GM21737 (cell line): ENCODE data around the gene ZNF277.
"Not testable (repeated sequence)": the region's sequence is repeated elsewhere in the genome, so short reads cannot be mapped to it uniquely, and the experiment has no call there.

Experiments
- ATAC-seq: cut with Tn5 transposase; IDR thresholded peaks from one replicate; pipeline ENCODE4 v1.9.1; 2021; ENCODE audit warnings: mild to moderate bottlenecking, moderate library complexity; ENCODE audit not compliant: unreplicated experiment

ZNF277 gene

DNA sequence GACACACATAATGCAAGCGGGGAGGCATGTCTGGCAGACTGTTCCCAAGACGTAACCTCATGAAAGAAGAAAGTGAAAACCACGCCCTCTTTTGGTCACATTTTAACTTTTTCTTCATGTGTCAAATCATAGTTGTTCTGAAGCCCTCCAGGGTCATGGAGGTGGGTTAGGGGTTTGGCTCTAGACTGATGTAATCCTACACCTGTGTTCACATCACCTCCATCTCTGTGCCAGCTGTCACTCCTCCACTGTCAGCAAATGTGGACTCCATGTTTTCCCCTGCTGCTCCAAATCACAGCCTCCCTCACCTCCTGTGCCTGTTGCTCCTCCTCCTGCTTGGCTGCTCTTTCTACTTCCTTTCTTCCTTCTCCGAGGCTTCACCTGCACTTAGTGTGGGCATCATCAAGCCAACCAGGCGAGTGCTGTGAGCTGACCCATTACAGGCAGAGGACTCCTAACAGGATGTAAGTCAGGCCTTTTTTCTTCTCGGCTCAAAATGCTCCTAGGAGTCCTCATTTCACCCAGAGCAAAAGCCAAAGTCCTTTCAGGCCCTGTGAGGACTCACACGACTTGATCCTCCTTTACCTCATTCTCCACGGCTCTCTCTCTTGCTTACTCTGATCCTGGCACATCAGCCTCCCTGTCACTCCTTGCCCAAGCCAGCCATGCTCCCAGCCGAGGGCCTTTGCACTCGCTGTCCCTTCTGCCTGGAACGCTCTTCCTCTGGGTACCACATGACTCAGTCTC lies 177.3 kb downstream of the ZNF277 start:
- ATAC-seq: no peak

- ATAC-seq: no peak
Observed at GRCh38 chr7:112385516-112385915, 179.0 kb downstream of the ZNF277 start.

DNA sequence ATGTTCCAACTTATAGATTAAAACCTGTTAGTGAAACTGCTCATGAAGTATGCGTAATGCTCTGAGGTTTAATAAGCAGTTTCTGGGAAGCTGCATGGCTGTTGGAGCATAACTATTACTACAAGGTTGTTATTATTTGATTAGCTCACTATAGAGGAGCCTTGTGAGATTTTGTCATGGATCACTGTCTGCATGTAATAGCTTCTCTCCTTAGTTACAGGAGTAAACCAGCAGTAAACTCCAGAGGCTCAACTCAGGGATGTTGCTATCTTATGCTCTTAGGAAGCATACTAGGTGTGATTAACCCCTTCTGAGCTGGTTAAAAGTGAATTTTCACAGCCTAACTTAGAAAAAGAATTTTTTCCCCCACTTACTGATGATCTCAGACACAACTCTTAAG lies 180.1 kb downstream of the ZNF277 start:
- no peak for ATAC-seq

- no peak for ATAC-seq
Observed at GRCh38 chr7:112390167-112390566, 183.7 kb downstream of the ZNF277 start.

DNA sequence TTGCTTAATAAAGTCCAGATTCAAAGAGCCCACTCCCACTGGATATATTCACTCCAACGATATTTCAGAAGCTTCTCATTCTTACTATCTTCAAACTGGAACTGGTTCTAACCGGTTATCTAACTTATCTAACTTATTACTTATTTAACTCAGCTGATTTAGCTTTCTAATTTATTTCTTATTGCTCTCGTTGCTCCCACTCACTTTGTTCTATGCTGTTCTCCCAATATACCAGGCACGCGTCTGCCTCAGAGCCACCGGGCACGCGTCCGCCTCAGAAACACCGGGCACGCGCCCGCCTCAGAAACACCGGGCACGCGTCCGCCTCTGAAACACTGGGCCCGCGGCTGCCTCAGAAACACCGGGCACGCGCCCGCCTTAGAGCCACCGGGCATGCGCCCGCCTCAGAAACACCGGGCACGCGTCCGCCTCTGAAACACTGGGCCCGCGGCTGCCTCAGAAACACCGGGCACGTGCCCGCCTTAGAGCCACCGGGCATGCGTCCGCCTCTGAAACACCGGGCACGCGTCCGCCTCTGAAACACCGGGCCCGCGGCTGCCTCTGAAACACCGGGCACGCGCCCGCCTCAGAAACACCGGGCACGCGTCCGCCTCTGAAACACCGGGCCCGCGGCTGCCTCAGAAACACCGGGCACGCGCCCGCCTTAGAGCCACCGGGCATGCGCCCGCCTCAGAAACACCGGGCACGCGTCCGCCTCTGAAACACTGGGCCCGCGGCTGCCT lies 184.8 kb downstream of the ZNF277 start:
- ATAC-seq: not testable (repeated sequence)

- ATAC-seq: not testable (repeated sequence)
Observed at GRCh38 chr7:112391841-112392286, 185.4 kb downstream of the ZNF277 start.
